HFF-Myc (cell line): ENCODE measurements around the gene KDM2A.
"Not testable (repeated sequence)": the region's sequence is repeated elsewhere in the genome, so short reads cannot be mapped to it uniquely, and the experiment has no call there.

Experiments used
- DNase-seq: peaks from one replicate; pipeline ENCODE4 v3.0.0-alpha.2; 2011; ENCODE audit warnings: low read depth; ENCODE audit errors: extremely low read depth
- H3K4me3 ChIP-seq: replicated peaks from 2 replicates; pipeline ENCODE4 v1.5.1; 2011; ENCODE audit warnings: low read depth, mild to moderate bottlenecking, control low read depth, low read length
- CTCF ChIP-seq: IDR thresholded peaks from 2 replicates; pipeline ENCODE4 v1.5.1; 2012; ENCODE audit warnings: mild to moderate bottlenecking, low read depth, low read length, control low read depth; ENCODE audit errors: missing control alignments

The KDM2A gene

GRCh38 chr11:67167719-67168118 lies 48.7 kb downstream of the KDM2A start:
- DNase-seq, result no peak
- H3K4me3 ChIP-seq, result no peak overlapping the region
- no peak for TF ChIP-seq CTCF

GRCh38 chr11:67168911-67169310 lies 49.8 kb downstream of the KDM2A start:
- not testable (repeated sequence) for H3K4me3 ChIP-seq

GRCh38 chr11:67174311-67174710 lies 55.2 kb downstream of the KDM2A start:
- TF ChIP-seq CTCF, result no peak
- H3K4me3 ChIP-seq, result no peak overlapping the region
- no peak for DNase-seq

More at GRCh38 chr11:67168911-67169310, 49.8 kb downstream of the KDM2A start:
- DNase-seq, result not testable (repeated sequence)

GRCh38 chr11:67177399-67178281 lies 58.6 kb downstream of the KDM2A start:
- TF ChIP-seq CTCF, result no peak
- no peak for DNase-seq
- H3K4me3 ChIP-seq, result no peak overlapping the region

- no peak for TF ChIP-seq CTCF
Measured at GRCh38 chr11:67178421-67178820, 59.4 kb downstream of the KDM2A start.

GRCh38 chr11:67178878-67179277 lies 59.8 kb downstream of the KDM2A start:
- no peak overlapping the region for H3K4me3 ChIP-seq
- no peak for TF ChIP-seq CTCF
- DNase-seq, result no peak

More at GRCh38 chr11:67178421-67178820, 59.4 kb downstream of the KDM2A start:
- no peak for DNase-seq
- H3K4me3 ChIP-seq, result no peak overlapping the region

GRCh38 chr11:67179892-67180490 lies 60.9 kb downstream of the KDM2A start:
- DNase-seq, result no peak
- H3K4me3 ChIP-seq, result no peak overlapping the region
- no peak for TF ChIP-seq CTCF
